Posterior cingulate gyrus (tissue), 11 donors: Measurements from ENCODE around the gene AKT3.

ENCODE experiments used
- DNase-seq, 10 donors: peaks; one replicate each; pipeline versions ENCODE4 v3.0.0 to v3.0.0-alpha.2; 2020 to 2021; ENCODE audit warnings: mixed read lengths in 3 of 10
- intact Hi-C: fragments of 100-400 bp; cut with DNase I; formaldehyde crosslinking; loops from one replicate; pipeline ENCODE4 v1.15.1; 2023

The AKT3 gene

DNA sequence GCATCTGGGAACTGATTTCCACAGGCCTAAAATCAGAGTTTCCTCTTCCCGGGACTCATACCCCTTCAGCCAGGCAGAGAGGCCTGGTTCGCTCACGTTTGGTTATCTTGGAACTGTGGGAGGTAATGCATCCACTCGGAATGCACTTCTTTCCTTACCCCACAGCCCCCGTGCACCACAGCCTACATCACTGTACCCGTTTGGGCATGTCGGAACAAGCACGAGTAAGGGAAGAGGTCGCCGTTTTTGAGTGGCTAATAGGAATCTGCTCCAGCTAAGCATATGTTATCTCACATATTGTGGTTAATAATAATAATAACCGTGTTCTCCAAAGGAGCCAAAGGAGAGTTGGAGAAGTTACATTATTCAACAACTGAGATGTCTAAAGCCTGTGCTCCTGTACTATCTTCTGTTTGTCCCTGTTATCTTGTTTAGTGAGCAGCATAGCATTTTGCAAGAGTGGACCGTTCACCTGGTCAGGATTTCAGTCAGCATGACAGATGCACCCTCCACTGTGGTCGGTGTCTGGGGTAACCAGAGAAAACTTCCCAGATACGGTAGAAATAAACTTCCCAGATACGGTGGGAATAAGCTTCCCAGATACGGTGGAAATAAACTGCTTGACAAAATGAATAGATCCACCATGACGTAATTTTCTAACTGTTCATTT lies 395.6 kb downstream of the AKT3 start:
- DNase-seq, result no peak
- intact Hi-C loops, result no loop called here

DNA sequence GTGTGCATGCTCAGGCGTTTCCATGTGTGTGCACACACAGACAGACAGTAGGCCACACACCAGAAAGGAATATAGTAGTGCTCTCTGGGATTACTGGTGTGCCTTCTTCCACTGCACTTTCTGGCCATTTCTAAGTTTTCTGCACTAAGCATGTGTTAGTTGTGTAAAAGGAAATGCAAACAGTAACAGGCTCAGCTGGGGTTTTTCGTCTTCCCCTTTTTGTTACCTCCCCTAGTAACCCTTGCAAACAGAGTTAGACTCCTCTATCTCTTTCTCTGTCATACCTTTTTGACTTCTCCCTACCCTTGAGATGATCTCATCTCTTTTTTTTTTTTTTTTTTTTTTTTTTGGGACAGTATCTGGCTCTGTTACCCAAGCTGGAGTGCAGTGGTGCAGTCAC lies 398.0 kb downstream of the AKT3 start:
- intact Hi-C loops, result no loop called here
- DNase-seq, result no peak

DNA sequence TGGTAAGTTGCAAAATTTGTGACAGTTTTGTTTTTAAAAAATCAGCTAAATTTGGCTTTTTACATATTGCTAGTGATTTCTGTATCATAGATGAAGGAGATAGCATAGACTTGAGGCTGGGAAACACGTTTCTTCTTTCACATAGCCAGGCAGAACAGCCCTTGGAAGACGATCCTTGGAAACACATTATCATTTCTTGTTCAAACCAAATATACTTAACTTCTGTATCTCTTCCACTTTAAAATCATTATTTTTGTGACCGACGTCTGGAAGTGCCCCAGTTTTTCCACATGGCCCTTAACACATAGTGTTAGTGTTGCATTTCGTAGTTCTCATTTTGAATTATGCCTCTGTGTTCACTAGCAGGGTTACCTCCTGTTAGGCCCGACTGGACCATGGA lies 400.7 kb downstream of the AKT3 start:
- intact Hi-C loops, result no loop called here
- DNase-seq, result no peak

DNA sequence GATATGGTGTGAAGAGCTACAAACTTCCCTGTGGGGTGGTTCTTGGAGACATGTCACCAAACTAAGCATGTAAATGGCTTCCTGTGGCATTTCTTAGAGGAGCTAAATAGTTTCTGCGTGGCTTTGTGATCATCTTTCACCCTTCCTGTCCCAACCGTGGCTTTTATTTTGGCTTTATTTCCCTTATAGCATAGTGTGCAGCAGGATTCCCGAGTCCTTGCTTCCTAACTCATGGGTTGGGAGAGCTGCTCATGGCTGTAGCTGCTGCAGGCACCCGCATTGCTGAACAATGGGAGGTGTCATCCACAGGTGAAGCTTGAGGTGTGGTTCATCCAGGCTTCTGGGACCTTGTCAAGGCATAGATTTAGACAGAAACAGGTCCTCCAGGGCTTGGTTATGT lies 402.2 kb downstream of the AKT3 start:
- no peak for DNase-seq
- intact Hi-C loops, result no loop called here

DNA sequence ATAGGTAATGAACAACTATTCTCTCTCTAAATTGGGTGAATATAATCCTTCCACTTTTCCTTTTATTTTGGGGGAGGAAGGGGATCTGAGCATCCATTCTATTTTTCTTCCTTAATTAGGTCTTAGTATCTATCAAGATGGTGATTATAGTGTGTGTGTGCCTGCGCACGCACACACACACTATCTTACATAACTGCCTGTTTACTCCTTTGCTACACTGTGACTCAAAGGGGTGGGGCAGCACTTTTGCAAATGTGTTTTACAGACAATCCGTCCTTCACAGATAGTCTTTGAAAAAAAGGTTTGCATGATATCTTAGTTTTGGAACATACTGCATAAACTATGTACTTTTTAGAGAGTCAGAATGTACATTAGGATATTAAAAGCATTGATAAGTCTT lies 402.7 kb downstream of the AKT3 start:
- DNase-seq, result no peak
- intact Hi-C loops, result no loop called here

DNA sequence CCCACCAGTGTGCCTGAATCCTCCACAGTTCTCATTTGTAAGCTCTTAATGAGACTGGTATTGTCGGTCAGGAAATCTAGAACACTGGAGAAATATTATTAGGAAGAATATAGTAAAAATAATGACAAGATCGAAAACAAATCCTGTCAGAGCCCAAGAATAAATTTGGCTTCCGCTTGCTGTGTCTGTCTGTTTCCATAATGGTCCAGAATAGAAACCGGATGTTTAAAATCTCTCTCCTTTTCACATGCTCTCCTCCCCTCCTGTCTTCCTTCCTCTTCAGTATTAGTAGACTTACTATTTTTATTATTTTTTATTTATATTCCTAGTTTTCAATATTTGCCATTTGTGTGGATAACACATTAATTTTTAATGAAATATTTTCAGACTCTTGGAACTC lies 406.5 kb downstream of the AKT3 start:
- DNase-seq, result no peak
- intact Hi-C loops, result no loop called here

DNA sequence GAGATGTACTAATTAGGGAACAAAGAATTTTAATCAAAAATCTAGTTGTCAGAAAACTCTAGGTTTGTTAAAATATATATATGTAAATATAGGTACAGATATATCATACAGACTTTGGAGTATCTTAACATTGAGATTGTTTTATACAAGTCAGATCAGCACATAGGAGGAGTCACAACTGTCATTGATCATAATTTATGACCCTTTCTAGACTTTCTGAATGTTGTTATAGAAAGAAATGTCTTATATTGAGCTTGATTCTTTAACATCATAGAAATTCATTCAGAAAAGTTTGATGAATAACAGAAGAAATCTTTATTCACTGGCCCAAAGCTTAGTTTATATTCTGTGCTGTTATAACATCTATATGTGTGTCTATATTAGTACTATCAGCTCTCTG lies 408.4 kb downstream of the AKT3 start:
- no peak for DNase-seq
- intact Hi-C loops, result no loop called here

DNA sequence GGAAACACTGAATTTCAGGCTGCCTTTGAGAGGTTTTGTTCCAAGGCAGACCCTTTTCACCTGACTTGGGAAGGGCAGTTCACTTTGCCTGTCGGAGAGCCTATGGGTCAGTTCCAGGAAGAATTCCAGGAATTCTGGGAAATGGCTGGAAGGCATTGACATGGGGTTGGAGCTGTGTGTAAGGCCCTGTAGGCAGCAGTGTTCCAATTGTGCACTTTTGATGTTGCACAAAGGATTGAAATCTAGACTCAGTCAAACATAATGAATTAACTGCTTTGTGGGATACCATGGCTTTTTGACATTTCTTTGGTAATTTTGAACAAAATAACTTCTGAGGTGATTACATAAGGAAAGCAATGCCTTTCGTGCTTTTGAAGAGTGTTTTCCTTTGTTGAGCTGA lies 409.6 kb downstream of the AKT3 start:
- intact Hi-C loops, result no loop called here
- DNase-seq, result no peak

DNA sequence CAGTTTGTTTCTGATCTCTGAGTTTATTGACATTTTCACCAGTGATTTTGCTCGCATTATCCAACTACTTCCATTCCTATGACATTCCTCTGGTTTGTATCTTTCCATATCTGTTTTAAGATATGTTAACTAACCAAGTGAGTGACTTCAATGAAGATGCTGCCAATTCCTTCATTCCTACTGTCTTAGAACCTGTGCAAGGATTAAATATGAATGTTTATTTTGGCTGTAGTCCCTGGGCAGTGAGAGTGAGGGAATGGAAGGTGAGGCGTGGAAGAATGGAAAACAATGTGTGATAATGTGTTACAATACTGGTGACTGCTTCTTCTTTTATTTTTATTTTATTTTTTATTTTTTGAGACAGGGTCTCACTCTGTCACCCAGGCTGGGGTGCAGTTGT lies 411.2 kb downstream of the AKT3 start:
- intact Hi-C loops, result no loop called here
- no peak for DNase-seq
